ENCODE results near the gene SBK2.
A peak's percentile ranks its signal among the peaks of the same experiment; 100 is the strongest.

GRCh38 chr19:55581145-55581822 is 44.4 kb upstream of the SBK2 start:
- TF ChIP-seq EZH2 (IDR thresholded peaks at IDR 0.05; ENCODE audit: low read depth, unreplicated experiment): no peak
- no peak for TF ChIP-seq POLR2AphosphoS5 (IDR thresholded peaks at IDR 0.05; ENCODE audit: low read depth)
- no peak for TF ChIP-seq CTCF (conservative IDR thresholded peaks at IDR 0.05; ENCODE audit: low read depth in 2 of 2)
- no peak for TF ChIP-seq CREB1 (CRISPR knock-in tag; IDR thresholded peaks at IDR 0.05; ENCODE audit: low read depth)
- peak; percentile 98 for TF ChIP-seq REST (IDR thresholded peaks at IDR 0.05; ENCODE audit: unreplicated experiment)
- TF ChIP-seq ETS1 (IDR thresholded peaks at IDR 0.05): no peak
- TF ChIP-seq STAT1 (IDR thresholded peaks at IDR 0.05; ENCODE audit: unreplicated experiment): no peak
- no peak for TF ChIP-seq NANOG (IDR thresholded peaks at IDR 0.05; ENCODE audit: borderline replicate concordance)
- TF ChIP-seq EZH2phosphoT487 (IDR thresholded peaks at IDR 0.05; ENCODE audit: unreplicated experiment): no peak
- no peak for TF ChIP-seq ZNF114 (CRISPR knock-in tag; IDR thresholded peaks at IDR 0.05)
- no peak for TF ChIP-seq ZNF331 (CRISPR knock-in tag; IDR thresholded peaks at IDR 0.05; ENCODE audit: low read depth)
